DMS79 (cell line): ENCODE results near the gene SMPD3.

Experiments
- DNase-seq: peaks from one replicate; lab custom pipeline; 2025; lab: John Stamatoyannopoulos, UW

The SMPD3 gene

DNA sequence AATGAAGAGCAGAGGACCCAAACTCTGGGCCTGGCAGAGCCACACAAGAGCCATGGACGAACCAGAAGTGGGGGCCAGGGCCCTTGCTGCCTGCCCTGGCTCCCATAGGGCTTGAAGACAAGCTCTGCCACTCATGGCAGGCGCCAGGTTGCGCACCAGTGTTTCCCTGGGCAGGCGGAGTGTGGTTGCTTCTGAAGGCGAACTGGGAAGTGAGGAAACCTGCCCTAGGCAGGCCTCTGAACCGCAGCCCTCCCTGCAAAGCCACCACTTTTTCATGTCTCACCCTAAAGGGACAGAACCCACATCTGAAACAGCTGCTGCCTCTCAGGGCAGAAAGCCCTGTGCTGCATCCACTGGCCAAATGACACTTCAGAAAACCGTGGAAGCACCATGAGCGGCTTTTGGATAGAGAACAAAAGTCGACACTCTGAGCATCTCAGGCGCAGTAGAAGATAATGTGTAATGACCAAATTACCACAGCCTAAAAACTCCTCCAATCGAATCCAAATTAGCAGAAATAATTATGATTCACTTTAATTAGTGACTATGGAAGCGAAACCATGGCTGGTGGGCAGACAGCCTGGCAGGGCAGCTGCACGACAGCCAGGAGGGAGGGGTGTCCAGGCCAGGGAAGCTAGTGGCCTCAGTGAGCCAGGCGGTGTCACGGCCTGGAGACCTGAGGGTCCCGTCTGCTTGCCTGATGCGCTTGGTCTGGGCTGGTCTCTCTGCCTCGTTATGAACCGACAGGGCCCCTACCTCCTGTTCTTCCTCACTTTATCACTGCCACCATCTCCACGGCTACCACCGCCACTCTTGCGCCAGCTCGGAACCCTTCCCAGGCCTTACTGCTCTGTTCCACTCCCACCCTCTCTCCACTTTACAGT, 78.4 kb downstream of the SMPD3 start:
- no peak for DNase-seq

GRCh38 chr16:68369168-68369567, 79.1 kb downstream of the SMPD3 start:
- no peak for DNase-seq

DNA sequence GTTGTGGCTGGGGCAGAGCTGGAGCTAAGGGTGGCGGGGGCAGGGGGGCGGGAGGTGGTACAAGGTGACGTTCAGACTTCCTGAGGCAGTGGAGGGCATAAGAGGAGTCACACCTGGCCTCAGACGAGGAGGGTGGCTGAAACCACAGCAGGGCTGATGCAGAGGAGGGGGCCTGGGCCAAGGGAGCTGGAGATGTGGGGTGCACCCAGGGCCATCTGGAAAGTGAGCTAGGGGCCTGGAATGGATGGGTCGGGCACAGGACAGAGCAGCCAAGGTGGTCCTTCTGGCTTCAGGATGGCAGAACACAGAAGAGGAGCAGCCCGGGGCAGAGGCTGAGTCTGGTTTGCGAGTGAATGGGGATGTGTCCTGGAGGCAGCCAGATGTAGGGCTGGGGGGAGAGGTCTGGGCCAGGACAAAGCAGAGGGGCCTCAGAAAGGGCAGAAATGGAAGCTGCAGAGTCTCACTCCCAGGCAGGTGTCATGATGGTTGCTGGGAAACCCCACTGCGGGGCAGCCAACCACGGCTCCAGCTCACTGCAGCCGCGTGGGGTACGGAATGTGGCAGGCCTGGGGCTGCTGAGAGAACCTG, 79.9 kb downstream of the SMPD3 start:
- no peak for DNase-seq

DNA sequence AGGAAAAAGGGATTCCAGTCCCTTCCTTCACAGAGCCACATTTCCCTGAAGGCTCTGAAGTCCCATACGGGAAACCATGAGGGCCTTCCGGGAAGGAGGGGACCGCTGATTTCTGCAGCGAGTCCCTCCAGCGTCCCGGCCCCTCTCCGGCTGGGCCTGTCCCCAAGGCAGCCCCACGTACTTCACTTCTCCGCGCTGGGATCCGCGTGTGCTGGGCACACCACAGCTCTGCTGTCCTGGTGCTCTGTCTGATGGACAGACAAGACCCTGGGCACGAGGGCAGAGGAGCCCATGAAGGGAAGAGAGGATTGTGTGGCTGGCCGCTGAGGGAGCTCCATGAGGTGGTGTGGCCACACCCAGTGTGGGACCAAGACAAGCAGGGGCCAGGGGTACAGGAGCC, 80.4 kb downstream of the SMPD3 start:
- no peak for DNase-seq

DNA sequence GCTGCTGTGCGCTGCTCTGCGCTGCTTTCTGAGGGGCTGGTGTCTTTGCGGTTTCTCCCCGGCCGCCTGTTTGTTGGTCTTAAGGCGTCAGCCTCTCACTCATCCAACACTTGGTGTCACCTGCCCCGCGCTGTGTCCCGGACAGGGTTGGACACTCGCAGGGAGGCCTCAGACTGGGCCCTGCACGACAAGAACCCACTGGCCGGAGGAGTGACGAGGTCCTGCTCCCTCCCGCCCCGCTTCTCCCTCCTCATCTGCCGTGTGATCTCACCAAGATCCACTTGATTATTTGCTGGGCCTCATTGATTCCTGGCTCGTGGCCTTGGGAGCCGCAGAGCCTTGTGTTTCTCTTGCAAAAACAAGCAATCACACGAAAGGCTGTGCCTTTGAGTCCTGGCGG, 80.9 kb downstream of the SMPD3 start:
- no peak for DNase-seq

DNA sequence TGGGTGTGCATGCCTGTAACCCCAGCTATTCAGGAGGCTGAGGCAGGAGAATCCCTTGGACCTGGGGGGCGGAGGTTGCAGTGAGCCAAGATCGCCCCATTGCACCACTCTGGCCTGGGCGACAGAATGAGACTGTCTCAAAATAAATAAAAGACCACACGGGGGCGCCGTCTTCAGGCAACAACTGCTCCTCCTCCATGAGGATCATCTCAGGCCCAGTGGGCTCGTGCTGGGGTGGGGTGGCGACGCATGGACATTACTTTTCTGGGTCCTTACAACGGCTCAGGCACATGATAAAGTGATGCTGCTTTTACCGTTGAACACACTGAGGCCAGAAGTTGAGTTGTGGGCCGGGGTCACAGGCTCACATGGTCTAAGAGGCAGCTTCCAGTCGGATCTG, 81.3 kb downstream of the SMPD3 start:
- DNase-seq = no peak

GRCh38 chr16:68366062-68366461, 82.2 kb downstream of the SMPD3 start:
- DNase-seq = no peak

DNA sequence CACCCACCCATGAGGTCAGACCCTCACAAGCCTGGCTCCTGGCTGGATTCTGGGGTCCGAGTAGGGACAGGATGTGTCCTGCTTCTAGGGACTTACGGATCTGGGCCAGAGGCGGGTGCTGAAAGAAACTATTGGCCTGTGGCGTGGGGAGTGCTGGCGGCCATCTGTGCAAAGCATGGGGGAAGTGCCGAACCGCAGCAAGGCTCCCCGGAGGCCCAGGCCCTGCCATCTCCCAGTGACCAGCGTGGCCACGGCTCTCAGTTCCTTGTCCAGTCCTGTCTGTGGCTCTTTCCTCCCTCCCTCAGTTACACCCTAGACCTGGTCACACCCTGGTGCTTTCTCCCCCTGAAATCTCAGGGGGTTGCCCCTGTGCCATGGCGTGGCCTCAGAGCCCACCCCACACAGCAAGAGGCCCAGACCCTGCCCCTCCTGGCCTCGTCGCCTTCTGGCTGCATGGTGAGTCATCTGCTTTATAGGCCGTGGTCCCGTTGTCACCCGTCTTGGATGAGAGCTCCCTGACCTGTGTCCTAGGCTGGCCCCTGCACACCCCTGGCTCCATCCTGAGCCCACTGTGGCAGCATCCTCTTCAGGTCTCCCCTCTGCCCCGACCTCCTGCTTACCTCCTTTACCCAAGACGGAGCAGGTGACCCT, 83.0 kb downstream of the SMPD3 start:
- no peak for DNase-seq

- no peak for DNase-seq
Measured at GRCh38 chr16:68364561-68364998, 83.7 kb downstream of the SMPD3 start.

GRCh38 chr16:68363658-68364521, 84.4 kb downstream of the SMPD3 start:
- no peak for DNase-seq

DNA sequence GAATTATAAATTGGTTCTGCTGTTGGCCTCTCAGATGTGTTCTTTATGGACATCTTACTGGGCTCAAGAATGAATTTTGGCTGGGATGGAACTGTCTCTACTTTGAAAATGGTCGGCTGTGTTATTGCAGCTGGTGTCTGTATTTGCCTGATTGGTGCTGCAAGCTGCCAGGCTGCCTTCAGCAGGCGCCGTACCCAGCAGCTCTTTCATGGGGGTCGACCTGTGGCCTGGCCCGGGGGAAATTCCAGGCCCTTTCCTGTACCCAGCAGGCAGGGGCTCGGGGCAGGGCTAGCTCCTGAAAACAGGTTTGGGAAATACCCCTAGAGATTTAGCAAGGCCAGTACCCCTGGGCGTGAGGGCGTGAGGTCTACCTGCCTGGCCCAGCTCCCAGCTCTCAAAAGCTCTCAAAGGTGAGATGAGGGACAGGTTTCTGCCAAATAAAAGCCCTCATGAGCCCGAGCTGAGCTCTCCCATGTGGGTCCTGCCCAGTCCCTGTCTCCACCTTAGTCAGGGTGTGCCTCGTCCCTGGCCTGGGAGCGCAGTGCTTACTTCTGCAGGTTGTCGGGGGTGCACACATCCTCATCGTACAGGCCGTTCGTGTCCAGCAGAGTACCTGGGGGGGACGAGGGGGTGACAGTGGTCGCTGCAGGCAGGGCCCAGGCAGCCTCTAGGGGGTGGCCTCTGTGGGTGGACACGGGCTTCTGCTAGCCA, 85.2 kb downstream of the SMPD3 start:
- no peak for DNase-seq

DNA sequence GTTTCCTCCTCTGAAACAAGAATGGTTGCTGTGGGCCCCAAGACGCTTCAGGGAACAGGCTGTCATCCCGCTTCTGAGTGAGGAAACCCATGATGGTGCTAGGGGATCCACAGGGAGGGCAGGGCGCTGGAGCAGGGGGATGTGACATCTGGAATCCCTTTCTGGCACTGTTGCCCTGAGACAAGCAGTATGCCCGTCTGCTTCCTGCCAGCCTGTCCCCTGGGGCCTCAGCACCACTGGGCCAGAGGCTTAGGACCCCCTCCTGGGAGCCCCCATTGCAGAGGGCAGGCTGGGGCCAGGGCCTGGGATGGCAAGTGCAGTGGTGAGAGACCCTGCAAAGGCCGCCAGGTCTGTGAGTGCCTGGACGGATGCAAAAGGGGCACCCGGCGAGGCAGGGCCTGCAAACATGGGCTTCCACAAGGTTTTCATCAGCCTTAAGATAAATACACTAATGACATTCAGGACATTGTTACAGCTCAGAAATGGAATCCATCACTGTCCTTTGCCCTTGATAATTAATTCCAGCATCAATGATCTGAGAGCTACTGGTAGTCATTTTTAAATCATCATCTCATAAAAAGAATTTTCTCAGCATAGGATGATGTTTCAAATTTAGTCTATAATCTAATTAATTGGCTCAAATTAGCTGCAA, 85.9 kb downstream of the SMPD3 start:
- DNase-seq = no peak

- no peak for DNase-seq
Measured at GRCh38 chr16:68361485-68361884, 86.8 kb downstream of the SMPD3 start.

DNA sequence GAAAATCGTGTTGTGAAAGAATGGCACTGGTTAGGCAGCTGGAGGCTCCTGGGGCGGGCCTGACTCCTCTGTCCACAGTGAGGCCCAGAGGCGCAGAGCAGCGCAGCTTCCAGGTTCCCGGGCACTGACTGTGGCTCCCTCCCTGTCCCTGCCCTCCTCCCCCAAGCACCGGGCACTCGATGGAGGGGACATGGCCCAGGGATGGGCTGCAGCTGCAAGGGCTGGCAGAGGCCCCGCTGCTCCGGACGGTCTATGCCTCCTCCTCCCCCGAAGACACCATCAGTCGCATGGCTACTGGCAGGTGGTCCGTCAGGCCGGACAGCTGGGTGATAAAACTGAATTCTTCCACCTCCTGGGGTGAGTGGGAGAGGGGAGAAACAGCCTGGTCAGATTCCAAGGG, 87.4 kb downstream of the SMPD3 start:
- DNase-seq = no peak

DNA sequence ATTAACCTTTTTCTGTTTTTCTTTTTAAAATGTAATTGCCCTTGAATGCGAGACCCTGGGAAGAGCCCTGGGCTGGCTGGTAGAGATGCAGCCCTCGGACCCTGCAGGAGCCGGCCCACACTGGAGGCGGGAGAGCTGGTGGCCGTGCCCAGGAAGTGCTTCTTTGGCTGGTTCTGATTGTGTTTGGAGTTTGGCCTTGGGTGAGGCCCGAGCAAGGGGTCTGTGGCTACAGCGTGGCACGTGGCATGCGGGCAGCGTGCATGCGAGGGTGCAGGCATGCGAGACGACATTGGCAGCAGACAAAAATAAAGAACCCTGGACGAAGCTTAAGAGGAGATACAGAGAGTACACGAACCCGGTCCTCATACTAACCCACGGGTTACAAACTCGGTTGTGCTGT, 87.8 kb downstream of the SMPD3 start:
- no peak for DNase-seq

- no peak for DNase-seq
Measured at GRCh38 chr16:68359398-68360191, 88.7 kb downstream of the SMPD3 start.

DNA sequence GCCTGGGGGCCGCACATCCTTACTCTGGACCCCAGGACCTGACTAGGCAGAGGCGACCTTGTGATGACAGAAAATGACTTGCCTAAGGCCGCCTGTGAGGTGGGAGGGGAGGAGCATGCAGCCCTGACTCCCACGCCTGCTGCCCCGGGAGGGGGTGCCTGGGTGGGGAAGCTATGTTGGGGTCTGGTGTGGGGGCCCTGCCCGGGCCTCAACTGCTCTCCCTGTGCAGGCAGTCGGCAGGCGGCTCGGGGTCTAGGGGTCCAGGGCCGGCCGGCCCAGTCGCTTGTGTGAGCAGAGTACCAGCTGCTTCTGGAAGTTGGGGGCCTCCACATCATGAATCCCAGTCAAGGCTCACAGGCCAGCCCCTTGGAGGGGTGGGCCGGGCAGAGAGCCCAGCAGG, 89.4 kb downstream of the SMPD3 start:
- DNase-seq = no peak

DNA sequence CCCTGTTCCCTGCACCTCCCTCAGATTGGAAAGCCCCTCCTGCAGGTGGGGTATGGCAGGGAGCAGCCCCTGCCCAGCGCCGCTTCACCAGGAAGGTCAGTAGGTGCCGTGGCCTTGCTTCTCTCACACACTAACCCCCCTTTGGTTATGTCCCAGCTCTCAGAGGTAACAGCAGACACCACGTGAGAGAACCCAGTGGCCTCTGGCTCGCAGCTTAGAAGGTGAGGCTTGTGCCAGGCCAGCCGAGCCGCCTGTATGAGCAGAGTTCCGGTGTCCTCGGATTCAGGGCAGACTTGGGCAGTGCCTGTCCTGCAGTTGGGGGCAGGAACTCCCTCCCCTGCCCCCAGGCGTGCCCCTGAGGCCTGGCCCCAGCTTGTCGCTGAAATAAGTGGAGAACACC, 90.4 kb downstream of the SMPD3 start:
- no peak for DNase-seq

- no peak for DNase-seq
Measured at GRCh38 chr16:68357521-68357922, 90.8 kb downstream of the SMPD3 start.

- DNase-seq = no peak
Measured at GRCh38 chr16:68356919-68357286, 91.4 kb downstream of the SMPD3 start.
